Vagina (tissue), 2 donors: ENCODE results near the gene TPSD1.

Experiments used
- POLR2AphosphoS5 ChIP-seq, 2 donors: sonication (generic); formaldehyde crosslinking; IDR thresholded peaks; one replicate each; pipeline ENCODE4 v1.9.0; 2017; ENCODE audit warnings: antibody characterized with exemption in 2 of 2, mild to moderate bottlenecking in 2 of 2, low read depth in 1 of 2; ENCODE audit not compliant: insufficient read depth in 1 of 2
- TF ChIP-seq, protein P1 (sequence below), 3 experiments: fragments of 450-650 bp in 2 of 3; fragments of 200-600 bp in 1 of 3; sonication (generic) in 1 of 3; IDR thresholded peaks; one replicate each; pipeline ENCODE4 v1.5.1; 2017 to 2019; ENCODE audit warnings: antibody characterized with exemption in 3 of 3, mild to moderate bottlenecking in 2 of 3, moderate library complexity in 2 of 3

DNA sequence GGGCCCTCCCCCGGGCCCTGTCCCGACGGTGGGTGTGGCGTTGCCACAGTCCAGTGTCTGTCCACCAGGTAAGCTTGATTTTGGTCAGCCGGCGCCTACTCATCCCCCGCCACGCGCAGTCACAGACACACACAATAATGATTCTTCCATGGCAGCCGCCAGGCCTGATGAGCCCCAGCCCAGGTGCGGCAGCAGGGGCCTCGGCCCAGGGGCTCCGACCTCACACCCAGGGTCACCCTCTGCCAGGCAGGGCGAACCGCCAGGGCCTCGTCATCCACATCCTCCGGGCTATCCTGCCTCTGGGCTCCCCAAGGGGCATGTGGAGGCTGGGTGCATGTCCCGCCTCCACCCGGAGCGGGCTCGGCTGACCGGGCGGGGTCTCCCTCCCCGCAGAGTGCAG is 38.3 kb upstream of the TPSD1 start:
- TF ChIP-seq, protein P1, sequence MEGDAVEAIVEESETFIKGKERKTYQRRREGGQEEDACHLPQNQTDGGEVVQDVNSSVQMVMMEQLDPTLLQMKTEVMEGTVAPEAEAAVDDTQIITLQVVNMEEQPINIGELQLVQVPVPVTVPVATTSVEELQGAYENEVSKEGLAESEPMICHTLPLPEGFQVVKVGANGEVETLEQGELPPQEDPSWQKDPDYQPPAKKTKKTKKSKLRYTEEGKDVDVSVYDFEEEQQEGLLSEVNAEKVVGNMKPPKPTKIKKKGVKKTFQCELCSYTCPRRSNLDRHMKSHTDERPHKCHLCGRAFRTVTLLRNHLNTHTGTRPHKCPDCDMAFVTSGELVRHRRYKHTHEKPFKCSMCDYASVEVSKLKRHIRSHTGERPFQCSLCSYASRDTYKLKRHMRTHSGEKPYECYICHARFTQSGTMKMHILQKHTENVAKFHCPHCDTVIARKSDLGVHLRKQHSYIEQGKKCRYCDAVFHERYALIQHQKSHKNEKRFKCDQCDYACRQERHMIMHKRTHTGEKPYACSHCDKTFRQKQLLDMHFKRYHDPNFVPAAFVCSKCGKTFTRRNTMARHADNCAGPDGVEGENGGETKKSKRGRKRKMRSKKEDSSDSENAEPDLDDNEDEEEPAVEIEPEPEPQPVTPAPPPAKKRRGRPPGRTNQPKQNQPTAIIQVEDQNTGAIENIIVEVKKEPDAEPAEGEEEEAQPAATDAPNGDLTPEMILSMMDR (IDR thresholded peaks at IDR 0.05), result no peak
- no peak for TF ChIP-seq POLR2AphosphoS5 (IDR thresholded peaks at IDR 0.05; ENCODE audit: insufficient read depth in 1 of 2, low read depth in 1 of 2)
